Measurements from ENCODE around the gene KITLG.

DNA sequence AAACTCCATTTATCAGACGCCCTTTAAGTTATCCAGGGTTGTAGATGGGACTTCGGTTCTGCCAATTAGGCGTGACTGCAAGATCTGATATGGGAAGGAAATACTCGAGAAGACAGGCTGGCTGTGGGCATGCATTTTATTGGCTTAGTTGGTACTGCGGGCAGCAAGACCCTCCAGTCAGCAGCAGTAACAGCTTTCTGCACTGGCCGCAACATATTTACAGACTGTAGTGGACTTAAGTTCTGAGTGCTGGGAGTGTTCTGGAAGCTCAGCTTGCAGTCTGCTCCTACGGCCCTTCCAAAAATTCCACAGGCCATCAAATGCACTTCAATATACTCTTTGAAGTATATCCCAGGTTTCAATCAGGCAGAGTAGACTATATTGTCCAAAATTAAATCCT, 21.1 kb downstream of the KITLG start:
- TF ChIP-seq, protein P1, sequence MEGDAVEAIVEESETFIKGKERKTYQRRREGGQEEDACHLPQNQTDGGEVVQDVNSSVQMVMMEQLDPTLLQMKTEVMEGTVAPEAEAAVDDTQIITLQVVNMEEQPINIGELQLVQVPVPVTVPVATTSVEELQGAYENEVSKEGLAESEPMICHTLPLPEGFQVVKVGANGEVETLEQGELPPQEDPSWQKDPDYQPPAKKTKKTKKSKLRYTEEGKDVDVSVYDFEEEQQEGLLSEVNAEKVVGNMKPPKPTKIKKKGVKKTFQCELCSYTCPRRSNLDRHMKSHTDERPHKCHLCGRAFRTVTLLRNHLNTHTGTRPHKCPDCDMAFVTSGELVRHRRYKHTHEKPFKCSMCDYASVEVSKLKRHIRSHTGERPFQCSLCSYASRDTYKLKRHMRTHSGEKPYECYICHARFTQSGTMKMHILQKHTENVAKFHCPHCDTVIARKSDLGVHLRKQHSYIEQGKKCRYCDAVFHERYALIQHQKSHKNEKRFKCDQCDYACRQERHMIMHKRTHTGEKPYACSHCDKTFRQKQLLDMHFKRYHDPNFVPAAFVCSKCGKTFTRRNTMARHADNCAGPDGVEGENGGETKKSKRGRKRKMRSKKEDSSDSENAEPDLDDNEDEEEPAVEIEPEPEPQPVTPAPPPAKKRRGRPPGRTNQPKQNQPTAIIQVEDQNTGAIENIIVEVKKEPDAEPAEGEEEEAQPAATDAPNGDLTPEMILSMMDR (IDR thresholded peaks at IDR 0.05) = no peak
- TF ChIP-seq POLR2A (IDR thresholded peaks at IDR 0.05) (no peak), EP300 (IDR thresholded peaks at IDR 0.05) (no peak)

Measured in ovary (tissue), 3 donors.